Smooth muscle cell (in vitro differentiated cells): Measurements from ENCODE around the gene TWF1. TPM values are rescaled to one million over a fixed set of nuclear protein-coding genes. Genes with fewer than 3 reads are reported as not detected.

Source experiments
- DNase-seq: peaks from one replicate; lab custom pipeline; 2025; ENCODE audit not compliant: unreplicated experiment; lab: John Stamatoyannopoulos, UW
- H2AFZ ChIP-seq: fragments of 200-600 bp; sonication (generic); 2 replicates; pipeline ENCODE4 v1.6.0; 2016; ENCODE audit warnings: antibody characterized with exemption, low read depth, mild to moderate bottlenecking
- H3F3A ChIP-seq: fragments of 200-600 bp; sonication (generic); 2 replicates; pipeline ENCODE4 v1.6.0; 2017; ENCODE audit warnings: antibody characterized with exemption, low read depth
- H3K27ac ChIP-seq: fragments of 200-600 bp; sonication (generic); 2 replicates; pipeline ENCODE4 v1.5.1; 2016; ENCODE audit warnings: low read depth, mild to moderate bottlenecking
- H3K27me3 ChIP-seq: fragments of 200-600 bp; sonication (generic); 2 replicates; pipeline ENCODE4 v1.6.1; 2016; ENCODE audit warnings: low read depth, mild to moderate bottlenecking
- H3K36me3 ChIP-seq: fragments of 200-600 bp; sonication (generic); 2 replicates; pipeline ENCODE4 v1.5.1; 2016; ENCODE audit warnings: low read depth
- H3K4me1 ChIP-seq: fragments of 200-600 bp; sonication (generic); 2 replicates; pipeline ENCODE4 v1.5.1; 2016; ENCODE audit warnings: low read depth
- H3K4me2 ChIP-seq: fragments of 200-600 bp; sonication (generic); 2 replicates; pipeline ENCODE4 v1.6.0; 2016; ENCODE audit warnings: mild to moderate bottlenecking
- H3K4me3 ChIP-seq: fragments of 200-600 bp; sonication (generic); 2 replicates; pipeline ENCODE4 v1.5.1; 2016; ENCODE audit warnings: mild to moderate bottlenecking
- H3K79me2 ChIP-seq: fragments of 200-600 bp; sonication (generic); 2 replicates; pipeline ENCODE4 v1.6.0; 2016; ENCODE audit warnings: low read depth, mild to moderate bottlenecking
- H3K9ac ChIP-seq: fragments of 200-600 bp; sonication (generic); 2 replicates; pipeline ENCODE4 v1.6.0; 2016; ENCODE audit warnings: low read depth
- H3K9me3 ChIP-seq: fragments of 200-600 bp; sonication (generic); replicated peaks from 2 replicates; pipeline ENCODE4 v1.5.1; 2016; ENCODE audit warnings: low read depth
- H4K20me1 ChIP-seq: fragments of 200-600 bp; sonication (generic); 2 replicates; pipeline ENCODE4 v1.6.0; 2016; ENCODE audit warnings: low read depth
- CTCF ChIP-seq: fragments of 200-600 bp; sonication (generic); IDR thresholded peaks from 2 replicates; pipeline ENCODE4 v1.5.1; 2017; ENCODE audit warnings: borderline replicate concordance, mild to moderate bottlenecking, antibody characterized with exemption; ENCODE audit not compliant: insufficient read depth, poor library complexity, severe bottlenecking
- WGBS: methylation state at CpG from one replicate; pipeline ENCODE4 v1.1.7; 2016; ENCODE audit warnings: low lambda C conversion rate; 5-methylcytosine and 5-hydroxymethylcytosine counted together
- polyA plus RNA-seq: library from polyadenylated mRNA; unstranded; fragments of >200 nt; fragmentation: Nextera tagmentation; extraction: Ambion mirVana; gene quantifications from 2 replicates; pipeline ENCODE4 v1.2.1, GENCODE V29; 2016
- total RNA-seq: library from RNA; depleted of rRNA; stranded (reverse); fragments of >200 nt; gene quantifications from 2 replicates; pipeline ENCODE4 v1.2.3, GENCODE V29; 2014

Gene TWF1
- total and polyA plus RNA-seq, 2 experiments from 2014 or later = 51.8 to 136 TPM

GRCh38 chr12:43827093-43827492 lies 21.0 kb upstream of the TWF1 start:
- Histone ChIP-seq H3K4me1 (no peaks in the 10 kb centered on the region), H3K79me2 (no peaks in the 10 kb centered on the region), H3K27ac (no peak overlapping the region), H3K4me3 (no peak overlapping the region), H4K20me1 (no peaks in the 10 kb centered on the region), H3K9me3 (no peaks in the 10 kb centered on the region), H3K36me3 (no peaks in the 10 kb centered on the region), H3F3A (no peaks in the 10 kb centered on the region), H3K27me3 (no peaks in the 10 kb centered on the region), H2AFZ (no peak overlapping the region), H3K9ac (no peak overlapping the region), H3K4me2 (no peak overlapping the region)
- WGBS = 67% methylated on average over 1 of the region's 1 CpG
- no peak for DNase-seq
- no peak for TF ChIP-seq CTCF

DNA sequence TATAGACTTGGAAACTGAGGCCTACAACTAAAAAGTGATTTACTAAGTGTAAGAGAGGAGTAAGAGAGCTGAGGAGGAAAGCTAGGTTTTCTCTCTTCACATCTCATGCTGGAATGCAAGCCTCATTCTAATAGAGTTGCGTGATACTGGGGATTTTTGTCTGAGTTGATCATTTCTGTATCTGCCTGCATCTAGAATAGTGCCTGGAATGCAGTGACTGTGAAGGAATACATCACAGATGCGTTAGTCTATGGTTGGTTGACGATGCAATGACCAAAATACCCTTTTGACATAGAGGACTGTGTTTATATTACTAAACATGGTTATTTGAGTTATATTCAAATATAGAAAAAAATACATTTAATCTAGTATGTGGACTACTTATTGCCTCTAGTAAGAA lies 20.6 kb upstream of the TWF1 start:
- no peak for TF ChIP-seq CTCF
- no peaks in the 10 kb centered on the region for H3K79me2 ChIP-seq
- H2AFZ ChIP-seq = peak overlapping the region; percentile 10
- H3K27ac ChIP-seq = no peak overlapping the region
- H3K27me3 ChIP-seq = no peaks in the 10 kb centered on the region
- H3K4me2 ChIP-seq = no peak overlapping the region
- H3K9ac ChIP-seq = no peak overlapping the region
- no peaks in the 10 kb centered on the region for H3K9me3 ChIP-seq
- H3K4me1 ChIP-seq = no peaks in the 10 kb centered on the region
- 84% methylated on average over 3 of the region's 3 CpGs for WGBS
- no peaks in the 10 kb centered on the region for H3K36me3 ChIP-seq
- no peaks in the 10 kb centered on the region for H4K20me1 ChIP-seq
- DNase-seq = no peak
- no peaks in the 10 kb centered on the region for H3F3A ChIP-seq
- H3K4me3 ChIP-seq = no peak overlapping the region

DNA sequence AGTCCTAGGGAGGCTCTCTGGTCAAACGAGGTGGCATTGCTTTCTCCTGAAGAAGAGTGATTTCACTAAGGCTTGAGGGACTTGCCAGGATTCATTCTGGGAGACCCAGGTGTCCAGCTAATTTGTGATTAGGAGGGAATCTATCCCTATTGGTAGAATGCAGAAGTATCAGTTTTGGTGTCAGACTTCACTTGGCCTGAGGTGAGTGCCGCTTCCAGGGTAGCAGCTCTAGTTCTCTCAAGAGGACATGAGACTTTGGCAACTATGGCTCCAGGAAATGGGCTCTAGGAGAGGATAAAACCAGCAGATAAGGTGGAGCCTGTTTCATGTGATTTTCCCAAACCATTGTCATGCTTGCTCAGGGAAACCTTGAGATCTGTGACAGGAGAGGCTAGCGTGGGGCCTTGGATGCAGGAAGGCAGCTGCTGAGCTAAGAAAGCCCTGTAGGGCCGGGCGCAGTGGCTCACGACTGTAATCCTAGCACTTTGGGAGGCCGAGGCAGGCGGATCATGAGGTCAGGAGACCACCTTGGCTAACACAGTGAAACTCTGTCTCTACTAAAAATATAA lies 18.2 kb upstream of the TWF1 start:
- Histone ChIP-seq H4K20me1 (no peaks in the 10 kb centered on the region), H3K9ac (no peak overlapping the region), H3K4me2 (no peak overlapping the region), H3K9me3 (no peaks in the 10 kb centered on the region), H3F3A (no peaks in the 10 kb centered on the region), H2AFZ (no peak overlapping the region), H3K4me3 (no peak overlapping the region), H3K27me3 (no peaks in the 10 kb centered on the region), H3K79me2 (no peaks in the 10 kb centered on the region), H3K4me1 (no peaks in the 10 kb centered on the region), H3K36me3 (no peaks in the 10 kb centered on the region), H3K27ac (no peak overlapping the region)
- TF ChIP-seq CTCF = no peak
- WGBS = 90% methylated on average over 8 of the region's 8 CpGs
- no peak for DNase-seq

DNA sequence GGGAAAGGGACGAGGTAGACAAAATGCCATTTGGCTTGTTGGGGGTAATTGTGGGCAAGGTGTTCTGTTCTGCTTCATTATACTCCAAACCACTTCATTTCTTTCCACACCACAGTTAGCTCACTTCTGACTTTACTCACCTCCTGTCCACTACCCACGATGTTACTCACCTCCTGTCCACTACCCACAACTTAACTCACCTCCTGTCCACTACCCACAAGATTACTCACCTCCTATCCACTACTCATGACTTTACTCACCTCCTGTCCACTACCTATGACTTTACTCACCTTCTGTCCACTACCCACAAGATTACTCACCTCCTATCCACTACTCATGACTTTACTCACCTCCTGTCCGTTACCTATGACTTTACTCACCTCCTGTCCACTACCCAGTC lies 10.1 kb upstream of the TWF1 start:
- H3K9me3 ChIP-seq = no peaks in the 10 kb centered on the region
- H3F3A ChIP-seq = no peaks in the 10 kb centered on the region
- H3K4me2 ChIP-seq = no peak overlapping the region
- no peaks in the 10 kb centered on the region for H3K4me1 ChIP-seq
- TF ChIP-seq CTCF = no peak
- no peak overlapping the region for H3K9ac ChIP-seq
- no peaks in the 10 kb centered on the region for H3K27me3 ChIP-seq
- no peaks in the 10 kb centered on the region for H3K79me2 ChIP-seq
- no peak overlapping the region for H3K4me3 ChIP-seq
- no peak overlapping the region for H3K27ac ChIP-seq
- H2AFZ ChIP-seq = no peak overlapping the region
- no peak for DNase-seq
- 82% methylated on average over 3 of the region's 3 CpGs for WGBS
- H4K20me1 ChIP-seq = no peaks in the 10 kb centered on the region
- no peaks in the 10 kb centered on the region for H3K36me3 ChIP-seq
